ENCODE results near the gene FTCD.
"Not testable (repeated sequence)": the region's sequence is repeated elsewhere in the genome, so short reads cannot be mapped to it uniquely, and the experiment has no call there.

The FTCD gene, protein sequence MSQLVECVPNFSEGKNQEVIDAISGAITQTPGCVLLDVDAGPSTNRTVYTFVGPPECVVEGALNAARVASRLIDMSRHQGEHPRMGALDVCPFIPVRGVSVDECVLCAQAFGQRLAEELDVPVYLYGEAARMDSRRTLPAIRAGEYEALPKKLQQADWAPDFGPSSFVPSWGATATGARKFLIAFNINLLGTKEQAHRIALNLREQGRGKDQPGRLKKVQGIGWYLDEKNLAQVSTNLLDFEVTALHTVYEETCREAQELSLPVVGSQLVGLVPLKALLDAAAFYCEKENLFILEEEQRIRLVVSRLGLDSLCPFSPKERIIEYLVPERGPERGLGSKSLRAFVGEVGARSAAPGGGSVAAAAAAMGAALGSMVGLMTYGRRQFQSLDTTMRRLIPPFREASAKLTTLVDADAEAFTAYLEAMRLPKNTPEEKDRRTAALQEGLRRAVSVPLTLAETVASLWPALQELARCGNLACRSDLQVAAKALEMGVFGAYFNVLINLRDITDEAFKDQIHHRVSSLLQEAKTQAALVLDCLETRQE

DNA sequence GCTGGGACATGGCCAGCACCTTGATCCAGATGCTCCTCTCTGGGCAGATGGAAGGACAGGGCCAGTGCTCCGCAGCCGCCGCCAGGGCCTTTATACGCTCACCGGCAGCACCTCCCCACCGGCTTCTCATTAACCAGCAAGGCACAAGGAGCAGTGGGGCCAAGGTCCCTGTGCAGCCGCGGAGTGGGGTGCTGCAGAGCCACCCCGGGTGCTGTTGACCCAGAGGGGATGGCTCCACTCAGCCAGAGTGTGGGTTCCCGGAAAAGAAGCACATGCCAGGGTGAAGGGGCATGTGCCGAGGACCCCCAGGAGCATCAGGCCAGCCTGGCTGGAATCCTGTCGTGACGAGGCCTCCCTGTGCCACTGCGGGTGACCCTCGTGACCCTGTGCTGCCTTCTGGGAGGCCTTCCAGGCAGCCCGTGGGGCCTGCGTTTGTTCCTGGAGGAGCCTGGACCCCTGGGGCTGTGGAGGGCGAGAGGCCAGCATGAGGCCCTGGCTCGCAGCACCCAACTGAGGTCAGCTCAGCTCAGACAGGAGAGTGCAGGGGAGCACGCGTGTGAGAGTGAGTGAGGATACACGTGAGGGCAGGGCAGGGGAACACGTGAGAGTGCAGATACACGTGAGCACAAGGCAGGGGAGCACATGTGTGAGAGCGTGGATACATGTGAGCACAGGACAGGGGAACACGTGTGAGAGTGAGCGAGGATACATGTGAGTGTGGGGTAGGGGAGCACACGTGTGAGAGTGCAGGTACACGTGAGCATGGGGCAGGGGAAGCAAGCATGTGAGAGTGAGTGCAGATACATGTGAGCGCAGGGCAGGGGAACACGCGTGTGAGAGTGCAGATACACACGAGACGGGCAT, at the start of gene FTCD:
Gene FTCD, minus strand, starts transcription at position 66 of the 864 bp plus-strand sequence. Its CDS starts 56 bp downstream, at position 10.
- no peak for DNase-seq

DNA sequence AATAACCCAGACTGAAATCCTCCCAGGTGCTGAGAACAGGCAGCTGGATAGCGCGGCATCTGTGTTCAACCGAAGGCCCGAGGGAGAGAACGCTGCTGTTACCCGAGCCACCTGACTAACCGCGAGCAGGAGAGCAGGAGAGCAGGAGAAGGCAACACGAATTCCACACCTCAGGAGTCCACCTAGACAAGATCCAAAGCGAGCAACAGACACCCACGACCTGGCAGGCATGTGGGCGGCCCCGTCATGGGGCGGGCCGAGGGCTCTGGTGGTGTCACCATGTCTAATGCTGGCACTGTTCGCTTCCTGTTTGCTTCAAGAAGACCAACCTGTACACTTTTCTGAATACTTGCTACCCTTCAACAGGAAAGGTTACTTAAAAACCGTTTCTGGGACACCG, 49.8 kb upstream of the FTCD start:
- DNase-seq, result no peak

DNA sequence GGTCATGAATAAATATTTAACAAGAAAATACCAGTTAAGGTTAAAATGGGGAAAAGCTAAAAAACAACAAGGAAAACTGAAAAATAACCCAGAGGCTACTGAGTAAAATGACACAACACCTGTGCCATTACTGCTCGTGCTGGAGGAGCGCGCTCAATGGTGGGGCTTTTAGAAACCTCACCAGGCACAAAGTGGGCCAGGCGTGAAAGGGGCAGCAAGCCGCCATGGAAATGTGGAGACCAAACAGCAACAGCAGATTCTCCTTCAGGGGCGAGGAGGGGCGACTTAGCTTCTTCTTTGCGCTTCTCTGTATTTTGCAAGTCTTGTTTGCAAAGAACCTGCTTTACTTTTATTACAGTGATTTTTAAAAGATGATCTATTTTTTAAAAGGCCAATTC, 47.8 kb upstream of the FTCD start:
- no peak for DNase-seq

DNA sequence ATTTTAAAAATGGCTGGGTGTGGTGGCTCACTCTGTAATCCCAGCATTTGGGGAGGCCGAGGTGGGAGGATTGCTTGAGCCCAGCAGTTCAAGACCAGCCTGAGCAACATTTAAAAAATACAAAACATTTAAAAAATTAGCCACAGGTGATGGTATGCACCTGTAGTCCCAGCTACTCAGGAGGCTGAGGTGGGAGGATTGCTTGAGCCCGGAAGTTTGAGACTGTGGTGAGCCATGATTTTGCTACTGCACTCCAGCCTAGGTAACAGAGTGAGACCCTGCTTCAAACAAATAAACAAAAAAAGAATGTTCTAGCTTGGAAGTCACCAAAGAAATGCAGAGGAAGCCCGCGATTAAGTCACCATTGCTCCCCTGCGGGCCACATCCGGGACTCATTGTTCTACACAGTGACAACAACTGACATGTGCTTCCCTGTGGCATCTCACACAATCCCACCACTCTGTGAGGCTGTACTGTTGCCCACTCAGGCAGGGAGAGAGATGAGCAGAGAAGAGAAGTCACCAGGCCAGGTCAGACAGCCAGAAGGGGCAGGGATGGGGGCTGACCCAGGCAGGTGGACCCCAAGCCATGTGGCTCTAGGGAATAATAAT, 47.3 kb upstream of the FTCD start:
- DNase-seq, result no peak

DNA sequence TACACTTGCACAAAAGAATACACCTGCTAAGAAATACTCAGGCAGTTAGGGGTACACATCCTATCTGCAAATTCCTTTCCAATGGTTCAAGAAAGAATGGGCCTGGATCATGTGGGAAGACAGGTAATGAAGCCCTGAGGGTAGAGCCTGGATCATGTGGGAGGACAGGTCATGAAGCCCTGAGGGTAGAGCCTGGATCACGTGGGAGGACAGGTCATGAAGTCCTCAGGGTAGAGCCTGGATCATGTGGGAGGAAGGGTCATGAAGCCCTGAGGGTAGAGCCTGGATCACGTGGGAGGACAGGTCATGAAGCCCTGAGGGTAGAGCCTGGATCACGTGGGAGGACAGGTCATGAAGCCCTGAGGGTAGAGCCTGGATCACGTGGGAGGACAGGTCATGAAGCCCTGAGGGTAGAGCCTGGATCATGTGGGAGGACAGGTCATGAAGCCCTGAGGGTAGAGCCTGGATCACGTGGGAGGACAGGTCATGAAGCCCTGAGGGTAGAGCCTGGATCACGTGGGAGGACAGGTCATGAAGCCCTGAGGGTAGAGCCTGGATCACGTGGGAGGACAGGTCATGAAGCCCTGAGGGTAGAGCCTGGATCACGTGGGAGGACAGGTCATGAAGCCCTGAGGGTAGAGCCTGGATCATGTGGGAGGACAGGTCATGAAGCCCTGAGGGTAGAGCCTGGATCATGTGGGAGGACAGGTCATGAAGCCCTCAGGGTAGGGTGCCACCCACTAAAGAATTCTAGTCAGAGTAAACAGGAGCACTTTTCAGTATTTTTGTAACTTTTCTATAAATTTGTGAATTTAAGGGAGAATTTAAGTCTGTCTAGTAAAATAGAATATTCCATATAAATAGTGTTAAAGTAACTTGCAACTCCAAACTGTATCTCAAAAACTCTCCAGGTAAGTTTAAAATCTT, 45.8 kb upstream of the FTCD start:
- DNase-seq, result not testable (repeated sequence)

DNA sequence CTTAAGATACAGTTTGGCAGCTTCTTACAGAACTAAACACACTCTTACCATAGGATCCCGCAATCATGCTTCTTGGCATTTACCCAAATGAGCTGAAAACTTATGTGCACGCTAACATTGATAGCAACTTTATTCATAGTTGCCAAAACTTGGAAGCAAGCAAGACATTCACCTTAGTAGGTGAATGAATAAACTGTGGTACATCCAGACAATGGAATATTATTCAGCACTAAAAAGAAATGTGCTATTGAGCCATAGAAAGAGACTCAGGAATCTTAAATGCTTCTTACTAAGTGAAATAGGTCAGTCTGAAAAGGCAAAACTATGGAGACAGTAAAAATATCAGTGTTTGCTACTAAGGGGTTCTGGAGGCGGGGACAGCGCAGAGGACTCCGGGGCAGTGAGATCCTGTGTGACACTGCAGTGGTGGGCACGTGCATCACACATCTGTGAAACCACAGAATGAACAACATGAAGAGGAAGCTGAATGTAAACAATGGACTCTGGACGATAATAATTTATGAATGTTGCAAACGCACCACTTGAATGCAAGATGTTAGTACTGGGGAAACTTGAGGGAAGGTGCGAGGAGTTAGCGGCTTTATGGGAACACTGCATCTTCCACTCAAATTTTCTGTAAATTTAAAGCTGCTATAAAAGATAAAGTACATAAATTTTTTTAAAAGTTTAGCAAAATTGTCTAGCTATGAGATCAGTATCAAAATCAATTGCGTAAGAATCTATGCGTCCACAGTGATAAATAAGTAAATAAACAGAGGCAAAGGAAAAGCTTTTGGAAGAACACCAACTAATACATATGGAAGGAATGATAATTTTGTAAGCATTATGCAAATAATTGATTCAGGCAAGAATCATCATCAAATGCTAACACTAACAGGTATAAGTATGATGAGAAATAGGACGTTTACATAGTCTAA, 44.3 kb upstream of the FTCD start:
- no peak for DNase-seq

DNA sequence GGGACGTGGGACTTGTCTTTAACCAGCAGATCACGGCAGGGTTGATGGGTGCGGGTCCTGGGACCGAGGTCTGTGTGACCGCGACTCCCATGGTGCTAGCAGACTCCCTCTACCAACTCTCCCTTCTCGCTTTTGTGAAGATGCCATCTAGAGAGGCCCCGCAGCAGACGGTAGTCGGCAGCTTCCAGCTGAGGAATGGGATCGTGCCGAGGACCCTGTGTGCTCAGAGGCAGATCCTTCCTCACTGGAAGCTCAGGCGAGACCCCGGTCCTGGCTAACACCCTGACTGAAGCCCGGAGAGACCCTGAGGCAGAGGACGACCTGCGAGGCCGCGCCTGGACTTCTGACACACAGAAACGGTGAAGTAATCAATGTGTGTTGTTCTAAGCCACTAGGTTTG, 41.4 kb upstream of the FTCD start:
- DNase-seq, result no peak

DNA sequence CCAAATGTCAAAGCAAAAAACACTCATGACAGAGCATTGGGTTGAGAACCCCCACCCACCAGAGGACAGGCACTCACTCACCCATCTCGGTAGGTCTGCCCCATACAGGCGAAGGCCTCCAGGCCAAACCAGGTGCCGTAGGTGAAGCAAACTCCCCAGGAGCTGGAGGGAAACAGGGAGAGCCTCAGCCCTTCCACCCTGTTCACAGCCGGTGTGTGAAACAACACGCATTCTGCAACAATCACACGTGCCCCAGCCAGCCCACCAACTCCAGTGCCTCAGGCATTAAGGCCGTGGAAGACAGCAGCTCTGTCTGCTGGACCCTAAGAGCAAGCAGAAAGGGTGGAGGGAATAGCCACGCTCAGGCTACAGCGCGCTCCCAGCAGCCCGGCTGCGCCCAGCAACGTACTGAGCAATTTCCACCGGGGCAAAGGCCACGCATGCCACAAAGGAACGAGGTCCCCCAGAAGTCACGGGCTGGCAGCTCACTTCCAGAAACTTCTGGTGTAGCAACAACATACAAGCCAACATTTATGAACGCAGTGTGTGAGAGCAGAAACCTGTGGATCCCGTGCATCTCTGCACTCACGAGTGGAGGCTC, 40.3 kb upstream of the FTCD start:
- no peak for DNase-seq

DNA sequence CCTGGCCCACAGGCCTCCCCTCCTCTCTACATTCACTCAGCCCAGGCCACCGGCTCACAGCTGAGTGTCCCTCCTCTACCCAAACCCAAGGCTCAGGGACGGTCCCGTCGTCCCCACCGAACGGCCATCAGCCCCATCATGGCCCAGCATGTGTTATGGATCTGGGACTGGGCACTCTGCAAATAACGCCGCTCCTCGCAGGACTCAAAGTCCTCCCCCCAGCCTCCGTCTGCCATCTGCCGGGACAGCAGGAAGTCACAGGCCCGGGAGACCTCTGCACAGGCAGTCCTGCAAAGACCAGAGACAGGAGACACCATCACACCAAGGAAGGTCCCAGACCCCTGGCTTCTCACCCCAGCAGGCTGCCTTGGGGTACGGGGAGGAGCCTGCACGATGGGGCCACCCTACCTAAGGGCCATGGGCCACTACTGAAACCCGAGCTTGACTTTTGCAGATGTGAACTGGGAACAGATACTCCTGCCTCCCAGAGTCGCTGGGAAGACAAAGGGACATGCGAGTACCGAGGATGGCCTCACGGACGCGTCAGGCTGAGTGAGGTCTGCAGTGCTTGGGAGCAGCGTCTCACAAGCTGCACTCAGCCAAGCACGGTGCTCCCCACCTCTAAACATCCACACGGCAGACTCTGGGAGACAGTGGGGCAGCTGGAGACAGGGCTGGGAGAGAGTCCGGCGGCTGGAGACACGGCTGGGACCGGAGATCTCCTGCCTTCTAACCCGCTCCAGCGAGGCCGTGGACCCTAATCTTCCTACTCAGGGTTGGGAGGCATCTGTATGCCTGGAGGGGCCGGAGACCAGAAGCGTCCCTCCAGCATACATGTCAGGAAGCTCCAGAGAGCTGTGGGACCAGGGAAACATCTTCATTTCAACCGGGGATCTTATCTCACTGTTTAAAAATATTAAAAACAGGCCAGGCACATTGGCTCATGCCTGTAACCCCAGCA, 39.3 kb upstream of the FTCD start:
- DNase-seq, result no peak

DNA sequence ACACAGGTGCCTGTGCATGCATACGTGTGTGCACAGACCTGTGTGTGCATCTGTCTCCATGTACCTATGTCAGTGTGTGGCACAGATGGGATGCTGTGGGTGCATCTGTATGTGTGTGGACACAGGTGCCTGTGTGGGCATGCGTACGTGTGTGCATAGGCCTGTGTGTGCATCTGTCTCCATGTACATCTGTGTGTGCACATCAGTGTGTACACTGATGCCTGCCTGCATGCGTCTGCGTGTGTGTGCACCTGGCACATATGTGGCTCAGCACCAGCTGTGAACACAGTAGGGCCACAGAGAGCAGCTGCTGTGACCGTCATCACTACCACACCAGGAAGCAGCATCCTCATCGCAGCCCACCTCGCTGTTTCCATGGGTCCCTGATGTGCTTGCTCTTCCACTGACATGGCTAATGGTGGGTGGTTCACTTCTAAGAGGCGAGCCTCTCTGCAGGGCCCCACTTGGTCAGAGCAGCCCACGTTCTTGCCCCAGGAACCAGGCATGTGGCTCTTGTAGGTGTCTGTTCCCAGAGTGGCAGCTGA, 38.5 kb upstream of the FTCD start:
- no peak for DNase-seq

DNA sequence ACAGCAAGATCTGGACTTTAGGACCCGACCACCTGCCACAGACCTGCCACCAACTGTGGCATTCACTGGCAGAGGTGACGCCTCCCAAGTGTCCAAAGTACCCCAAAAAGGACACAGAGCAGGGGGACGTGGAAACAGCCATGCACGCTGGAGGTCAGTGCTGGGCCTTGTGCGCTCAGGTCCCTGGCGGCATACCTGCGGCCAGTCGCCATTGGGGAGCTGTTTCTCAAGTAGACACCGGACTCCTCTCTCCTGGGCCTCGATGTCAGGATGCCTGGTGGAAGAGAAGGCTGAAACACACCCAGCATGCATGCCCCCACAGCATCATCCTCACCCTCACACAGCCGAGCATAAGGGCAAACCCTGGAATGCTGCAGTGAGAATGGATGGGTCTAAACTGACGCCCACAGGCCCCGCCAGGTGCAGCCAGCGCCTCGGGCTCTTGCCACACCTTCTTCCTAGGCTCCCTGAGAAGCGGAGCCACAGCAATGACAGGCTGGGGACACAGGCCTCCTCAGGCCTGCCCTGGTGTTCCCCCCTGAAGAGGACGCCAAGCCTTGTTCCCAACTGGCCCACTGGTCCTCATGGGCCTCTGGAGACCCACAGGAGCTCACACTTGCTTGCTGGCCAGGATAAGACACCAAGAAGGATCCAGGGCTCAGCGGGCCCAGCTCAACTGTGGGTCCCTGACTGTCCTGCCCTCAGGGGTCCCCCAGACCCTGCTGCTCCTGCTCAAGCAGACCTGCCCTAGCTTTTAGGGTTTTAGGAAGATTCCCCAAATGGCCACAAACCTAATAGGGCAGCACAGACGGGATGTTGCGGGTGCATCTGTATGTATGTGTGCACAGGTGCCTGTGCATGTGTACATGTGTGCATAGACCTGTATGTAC, 36.6 kb upstream of the FTCD start:
- DNase-seq, result no peak

DNA sequence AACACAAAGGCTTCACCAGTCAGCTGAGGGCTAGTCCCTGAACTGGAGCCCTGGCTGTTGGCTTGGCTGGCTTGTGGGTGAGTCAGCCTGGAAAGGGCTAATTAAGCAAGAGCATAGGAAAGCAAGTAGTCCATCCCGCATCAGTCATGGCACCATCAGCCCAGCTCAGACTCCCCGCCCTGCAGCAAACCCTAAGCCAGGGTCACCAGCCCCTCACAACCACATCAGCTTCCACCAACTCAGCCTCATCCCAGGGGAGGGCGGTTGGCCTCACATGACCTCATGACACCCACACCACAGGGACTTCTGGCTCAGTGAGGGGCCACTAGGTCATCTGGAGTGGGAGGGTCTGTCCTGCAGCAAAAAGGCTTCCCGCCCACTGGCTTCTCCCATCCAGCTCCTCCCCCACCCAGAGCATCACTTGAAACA, 35.9 kb upstream of the FTCD start:
- no peak for DNase-seq

DNA sequence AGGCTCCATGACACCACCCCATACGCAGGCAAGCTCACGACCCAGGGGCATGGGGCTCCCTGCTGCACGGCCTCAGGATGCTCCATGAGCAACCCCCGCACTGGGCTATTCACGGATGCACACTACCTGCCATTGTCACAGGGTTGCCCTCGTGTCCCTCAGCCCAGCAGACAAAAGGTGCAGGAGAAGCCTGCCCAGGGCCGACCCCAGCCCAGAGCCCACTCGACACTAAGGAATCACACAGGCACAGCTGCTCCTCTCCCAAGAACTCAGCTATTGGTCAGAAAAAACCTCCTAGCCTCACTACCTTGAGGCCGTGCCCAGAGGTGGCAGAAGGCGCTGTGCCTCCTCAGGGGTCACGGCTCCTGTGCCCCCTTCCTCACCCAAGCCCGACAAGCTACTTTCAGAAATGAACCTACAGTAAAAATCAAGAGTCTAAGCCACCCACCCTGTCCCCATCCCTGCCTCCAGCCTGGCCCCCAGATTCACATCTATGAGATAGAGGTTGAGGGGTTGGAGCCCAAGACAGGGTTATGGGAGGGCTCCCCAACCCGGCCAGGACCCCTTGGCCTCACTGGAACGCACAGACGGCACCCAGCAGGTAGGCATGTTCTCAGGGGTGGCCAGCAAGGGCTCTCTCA, 35.2 kb upstream of the FTCD start:
- no peak for DNase-seq

DNA sequence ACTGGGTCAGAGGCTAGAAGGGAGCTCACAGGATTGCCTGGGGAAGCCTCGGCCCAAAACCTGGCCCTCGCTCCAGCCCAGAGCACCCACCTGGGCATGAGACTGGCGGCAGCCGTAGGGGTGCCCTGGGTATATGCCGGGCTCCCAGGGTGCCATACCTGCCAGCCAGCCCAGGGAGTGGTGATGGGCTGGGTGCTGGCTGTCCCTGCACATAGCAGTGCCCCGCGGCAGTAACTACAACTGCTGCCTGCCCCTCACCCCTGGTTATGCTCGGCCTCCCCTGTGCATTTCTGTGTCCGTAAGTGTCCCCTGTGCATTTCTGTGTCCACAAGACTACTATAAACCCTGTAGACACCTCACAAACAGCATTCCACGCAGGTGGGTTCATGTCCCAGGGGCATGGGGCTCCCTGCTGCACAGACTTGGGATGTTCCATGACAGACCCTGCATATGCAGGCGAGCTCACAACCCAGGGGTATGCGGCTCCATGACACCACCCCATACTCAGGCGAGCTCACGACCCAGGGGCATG, 34.6 kb upstream of the FTCD start:
- no peak for DNase-seq

DNA sequence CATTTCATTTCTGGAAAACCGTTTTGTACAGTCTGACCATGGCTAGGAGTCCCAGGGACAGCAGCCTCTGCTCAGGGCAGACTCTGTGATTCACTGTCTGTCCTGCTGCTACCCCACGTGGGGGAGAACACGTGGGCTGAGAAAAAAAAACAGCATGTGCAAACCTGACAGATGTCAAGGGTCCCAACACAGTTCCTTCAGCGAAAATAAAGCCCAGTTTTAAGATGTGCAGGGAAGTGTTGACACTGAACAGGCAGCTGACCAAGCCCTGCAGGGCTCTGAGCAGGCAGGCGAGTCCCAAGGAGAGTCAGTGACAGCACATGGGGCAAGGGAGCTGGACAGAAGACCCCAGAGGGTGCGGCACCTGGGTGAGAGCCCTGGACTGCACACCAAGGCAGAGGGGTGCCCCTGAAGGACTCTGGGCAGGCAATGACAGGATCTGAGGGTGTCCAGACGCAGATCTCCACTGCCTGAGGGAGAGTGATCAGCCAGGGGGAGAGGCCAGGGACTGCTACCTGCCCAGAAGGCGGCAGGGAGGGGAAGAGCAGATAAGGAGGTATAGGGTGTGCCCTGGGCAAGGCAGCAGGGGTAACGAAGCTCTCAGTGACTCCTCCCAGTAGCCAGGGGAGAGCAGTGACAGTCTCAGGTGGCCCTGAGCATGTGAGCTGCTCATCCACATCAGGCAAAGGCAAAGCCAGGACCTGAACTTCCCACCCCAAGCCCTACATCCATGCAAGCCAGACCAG, 34.0 kb upstream of the FTCD start:
- DNase-seq, result no peak
